Thymus (tissue), 11 donors: ENCODE measurements around the gene ACTN4. TPM values are rescaled to one million over a fixed set of nuclear protein-coding genes. Genes with fewer than 3 reads are reported as not detected.

Source experiments
- DNase-seq, 9 donors: peaks; one replicate each; pipeline ENCODE4 v3.0.0-alpha.2; 2013; ENCODE audit warnings: low spot score in 9 of 9, low read depth in 6 of 9, missing footprints in 1 of 9
- H3K27ac ChIP-seq, 2 donors: one replicate each; pipeline ENCODE4 v1.5.1; 2013; ENCODE audit warnings: control low read depth in 1 of 2, low read depth in 1 of 2, low read length in 1 of 2, mild to moderate bottlenecking in 1 of 2, moderate library complexity in 1 of 2
- H3K27me3 ChIP-seq, 2 donors: one replicate each; pipeline ENCODE4 v1.5.1; 2013; ENCODE audit warnings: low read length in 1 of 2; ENCODE audit not compliant: control insufficient read depth in 2 of 2, insufficient read depth in 1 of 2
- H3K36me3 ChIP-seq, 2 donors: one replicate each; pipeline ENCODE4 v1.5.1; 2013; ENCODE audit warnings: low read length in 1 of 2, mild to moderate bottlenecking in 1 of 2, moderate library complexity in 1 of 2; ENCODE audit not compliant: control insufficient read depth in 2 of 2, insufficient read depth in 2 of 2
- H3K4me1 ChIP-seq, 2 donors: one replicate each; pipeline ENCODE4 v1.5.1; 2013; ENCODE audit warnings: low read length in 2 of 2; ENCODE audit not compliant: control insufficient read depth in 2 of 2, insufficient read depth in 2 of 2
- H3K4me3 ChIP-seq, 2 donors: one replicate each; pipeline ENCODE4 v1.5.1; 2013; ENCODE audit warnings: low read length in 2 of 2, control low read depth in 1 of 2, mild to moderate bottlenecking in 1 of 2
- H3K9me3 ChIP-seq, 2 donors: one replicate each; pipeline ENCODE4 v1.5.1; 2013; ENCODE audit warnings: low read length in 1 of 2, mild to moderate bottlenecking in 1 of 2; ENCODE audit not compliant: control insufficient read depth in 2 of 2, insufficient read depth in 1 of 2
- WGBS: extraction: QIAGEN DNeasy Blood & Tissue Kit; methylation state at CpG from one replicate; pipeline ENCODE4 v1.1.7; 2013; 5-methylcytosine and 5-hydroxymethylcytosine counted together
- polyA plus RNA-seq: library from polyadenylated mRNA; stranded (reverse); fragments of 200-250 nt; gene quantifications from one replicate; pipeline ENCODE4 v1.2.3, GENCODE V29; 2013
- total RNA-seq: library from RNA; stranded (reverse); fragments of 120-200 nt; gene quantifications from one replicate; pipeline ENCODE4 v1.2.4, GENCODE V29; 2013
- donor health status: healthy.

The ACTN4 gene
- total and polyA plus RNA-seq, 2 donors, result 23.8 to 124 TPM

GRCh38 chr19:38670921-38671398, 23.5 kb downstream of the ACTN4 start:
- DNase-seq, result no peak
- peaks cover 20 to 54% of the 10 kb centered on the region in 2 donors for H3K27me3 ChIP-seq
- H3K9me3 ChIP-seq, result no peaks in the 10 kb centered on the region
- H3K4me3 ChIP-seq, result no peak overlapping the region
- WGBS, result 68% methylated on average over 3 of the region's 3 CpGs
- no peak overlapping the region for H3K27ac ChIP-seq
- H3K4me1 ChIP-seq, result peaks cover 5 to 52% of the 10 kb centered on the region in 2 donors
- H3K36me3 ChIP-seq, result no peaks in the 10 kb centered on the region

- Histone ChIP-seq H3K4me1 (peaks cover 11 to 55% of the 10 kb centered on the region in 2 donors), H3K36me3 (no peaks in the 10 kb centered on the region), H3K4me3 (no peak overlapping the region), H3K9me3 (no peaks in the 10 kb centered on the region), H3K27ac (no peak overlapping the region), H3K27me3 (peaks cover 17 to 53% of the 10 kb centered on the region in 2 donors)
- no peak for DNase-seq
- WGBS, result 94% methylated on average over 4 of the region's 4 CpGs
Measured at GRCh38 chr19:38671654-38672053, 24.2 kb downstream of the ACTN4 start.

GRCh38 chr19:38673030-38673429, 25.6 kb downstream of the ACTN4 start:
- Histone ChIP-seq H3K27me3 (peaks cover 5 to 44% of the 10 kb centered on the region in 2 donors), H3K9me3 (no peaks in the 10 kb centered on the region), H3K4me3 (no peak overlapping the region), H3K4me1 (peaks cover 11 to 48% of the 10 kb centered on the region in 2 donors), H3K36me3 (no peaks in the 10 kb centered on the region), H3K27ac (no peak overlapping the region)
- DNase-seq, result no peak
- 97% methylated on average over 4 of the region's 4 CpGs for WGBS

GRCh38 chr19:38674388-38675171, 27.1 kb downstream of the ACTN4 start:
- no peak overlapping the region for H3K4me3 ChIP-seq
- H3K27me3 ChIP-seq, result peaks cover 5 to 34% of the 10 kb centered on the region in 2 donors
- H3K9me3 ChIP-seq, result no peaks in the 10 kb centered on the region
- no peaks in the 10 kb centered on the region for H3K36me3 ChIP-seq
- peak overlapping the region; percentile 84 to 86 for H3K27ac ChIP-seq
- peaks cover 7 to 42% of the 10 kb centered on the region in 2 donors for H3K4me1 ChIP-seq
- no peak for DNase-seq
- WGBS, result 93% methylated on average over 16 of the region's 16 CpGs

GRCh38 chr19:38675611-38676010, 28.2 kb downstream of the ACTN4 start:
- peaks cover 5 to 25% of the 10 kb centered on the region in 2 donors for H3K27me3 ChIP-seq
- no peak overlapping the region for H3K4me3 ChIP-seq
- H3K27ac ChIP-seq, result peak overlapping the region; percentile 84 to 90
- peaks cover 6 to 38% of the 10 kb centered on the region in 2 donors for H3K4me1 ChIP-seq
- WGBS, result 80% methylated on average over 5 of the region's 5 CpGs
- no peaks in the 10 kb centered on the region for H3K9me3 ChIP-seq
- DNase-seq, result no peak
- H3K36me3 ChIP-seq, result no peaks in the 10 kb centered on the region

- DNase-seq, result no peak
- peaks cover 6 to 45% of the 10 kb centered on the region in 2 donors for H3K4me1 ChIP-seq
- H3K27ac ChIP-seq, result peak overlapping the region; percentile 84 to 90
- H3K36me3 ChIP-seq, result no peaks in the 10 kb centered on the region
- H3K4me3 ChIP-seq, result no peak overlapping the region
- no peaks in the 10 kb centered on the region for H3K9me3 ChIP-seq
- H3K27me3 ChIP-seq, result peaks cover 3 to 25% of the 10 kb centered on the region in 2 donors
- 46% methylated on average over 13 of the region's 13 CpGs for WGBS
Measured at GRCh38 chr19:38676023-38676877, 28.8 kb downstream of the ACTN4 start.

- H3K4me1 ChIP-seq, result peaks cover 8 to 49% of the 10 kb centered on the region in 2 donors
- H3K27ac ChIP-seq, result no peak overlapping the region
- DNase-seq, result no peak
- no peak overlapping the region for H3K4me3 ChIP-seq
- WGBS, result 91% methylated on average over 11 of the region's 11 CpGs
- no peaks in the 10 kb centered on the region for H3K36me3 ChIP-seq
- no peaks in the 10 kb centered on the region for H3K9me3 ChIP-seq
- peaks cover 0 to 24% of the 10 kb centered on the region in 2 donors for H3K27me3 ChIP-seq
Measured at GRCh38 chr19:38676878-38677646, 29.6 kb downstream of the ACTN4 start.

- Histone ChIP-seq H3K4me1 (peaks cover 8 to 59% of the 10 kb centered on the region in 2 donors), H3K27ac (no peak overlapping the region), H3K36me3 (no peaks in the 10 kb centered on the region), H3K27me3 (peaks cover 0 to 27% of the 10 kb centered on the region in 2 donors), H3K4me3 (no peak overlapping the region), H3K9me3 (peaks cover 0 to 3% of the 10 kb centered on the region in 2 donors)
- DNase-seq, result no peak
- WGBS, result 69% methylated on average over 15 of the region's 15 CpGs
Measured at GRCh38 chr19:38678217-38678890, 30.9 kb downstream of the ACTN4 start.
